Non-pigmented ciliary epithelial cell (primary cell): ENCODE data around the gene DHX58.

Experiments
- DNase-seq: peaks from one replicate; pipeline ENCODE4 v3.0.0-alpha.2; 2010; ENCODE audit warnings: low read depth

DHX58 gene

DNA sequence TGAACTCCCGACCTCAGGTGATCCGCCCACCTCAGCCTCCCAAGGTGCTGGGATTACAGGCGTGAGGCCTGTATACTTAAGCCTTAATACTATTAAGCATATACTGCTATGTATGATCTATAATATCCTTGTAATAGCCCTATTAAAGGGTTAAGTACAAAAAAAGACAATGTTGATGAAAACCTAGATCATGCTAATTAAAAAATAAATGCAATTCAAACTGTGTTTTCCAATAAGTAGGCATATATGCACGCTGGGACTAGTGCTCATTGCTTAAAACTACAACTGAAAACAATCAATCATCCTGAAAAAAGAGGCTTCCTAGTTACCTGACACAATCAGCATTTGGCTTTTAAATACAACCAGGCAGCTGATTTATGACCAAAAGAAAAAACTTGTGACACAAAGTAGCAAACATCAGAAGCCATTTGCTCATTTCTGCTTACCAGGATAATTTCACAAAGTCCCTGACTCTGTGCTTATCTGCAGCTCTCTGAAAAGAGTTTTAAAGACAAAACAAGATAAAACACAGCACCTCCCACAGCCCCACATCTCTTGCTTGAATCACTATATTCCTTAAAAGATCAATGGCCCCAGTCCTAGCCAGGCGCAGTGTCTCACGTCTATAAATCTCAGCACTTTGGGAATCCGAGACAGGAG is 25.3 kb downstream of the DHX58 start:
- no peak for DNase-seq

DNA sequence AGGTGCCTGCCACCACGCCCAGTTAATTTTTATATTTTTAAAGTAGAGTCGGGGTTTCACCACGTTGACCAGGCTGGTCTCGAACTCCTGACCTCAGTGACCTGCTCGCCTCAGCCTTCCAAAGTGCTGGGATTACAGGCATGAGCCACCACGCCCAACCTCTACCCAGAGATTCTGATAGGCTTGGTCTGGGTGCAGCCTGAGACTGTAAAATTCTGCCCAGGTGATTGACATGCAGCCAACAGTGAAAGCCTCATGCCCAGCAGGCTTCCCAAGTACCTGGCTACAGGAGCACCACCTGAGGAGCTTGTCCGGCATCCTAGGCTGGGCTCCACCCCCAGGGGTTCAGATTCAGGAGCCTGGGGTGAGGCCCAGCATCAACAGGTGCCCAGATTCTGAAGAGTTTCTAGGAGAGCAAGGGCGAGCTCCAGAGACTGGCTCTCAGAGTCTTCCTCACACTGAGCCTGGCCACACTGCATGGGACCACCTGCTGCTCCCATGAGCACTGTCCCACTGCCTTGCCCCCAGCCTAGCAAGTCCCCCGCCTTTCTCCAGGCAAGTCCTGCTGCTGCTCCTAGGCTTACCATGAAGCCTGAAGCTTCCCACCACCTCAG is 30.9 kb downstream of the DHX58 start:
- no peak for DNase-seq

DNA sequence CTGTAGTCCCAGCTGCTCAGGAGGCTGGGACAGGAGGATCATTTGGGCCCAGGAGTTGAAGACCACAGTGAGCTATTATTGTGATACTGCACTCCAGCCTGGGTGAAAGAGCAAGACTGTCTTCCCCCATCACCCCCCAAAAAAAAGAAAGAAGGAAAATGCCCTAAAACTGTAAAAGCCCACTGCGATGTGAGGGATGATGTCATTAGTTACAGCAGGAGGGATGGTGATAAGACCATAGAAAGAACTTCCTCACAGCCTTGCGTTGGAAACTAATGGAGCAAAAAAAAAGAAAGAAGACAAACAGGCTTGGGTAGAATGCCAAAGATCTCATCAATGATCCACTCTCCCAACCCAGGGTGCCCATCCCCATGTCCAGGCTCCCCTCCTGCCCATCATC is 33.0 kb downstream of the DHX58 start:
- DNase-seq, result no peak

DNA sequence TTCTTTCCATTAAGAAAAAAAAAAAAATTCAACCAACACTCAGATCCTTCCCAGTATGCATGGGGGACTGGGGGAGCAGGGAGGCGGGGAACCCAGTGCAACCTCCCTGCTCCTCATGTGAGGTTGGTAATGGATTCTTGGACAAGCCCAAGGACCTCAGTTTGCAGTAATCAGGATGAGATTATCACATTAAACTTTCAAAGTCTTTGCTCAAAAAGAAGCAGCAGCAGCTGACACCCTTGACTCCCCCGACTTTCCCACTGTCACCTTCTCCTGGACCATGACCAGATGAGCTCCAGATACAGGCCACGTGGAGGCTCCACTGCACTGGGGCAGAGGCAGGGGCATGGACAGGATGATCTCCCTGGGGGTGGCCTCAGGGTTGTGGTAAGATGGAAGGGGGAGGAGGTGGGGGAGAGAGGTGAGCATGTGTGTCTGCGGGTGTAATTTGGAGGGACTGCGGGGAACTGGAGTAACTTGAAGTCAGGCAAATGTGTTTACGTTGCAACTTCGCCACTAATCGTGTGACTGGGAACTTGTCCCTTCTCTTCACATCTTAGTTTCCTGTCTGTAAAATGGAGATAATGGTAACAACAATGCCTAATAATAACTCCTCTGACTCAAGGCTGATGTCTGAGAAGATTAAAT is 34.0 kb downstream of the DHX58 start:
- no peak for DNase-seq

DNA sequence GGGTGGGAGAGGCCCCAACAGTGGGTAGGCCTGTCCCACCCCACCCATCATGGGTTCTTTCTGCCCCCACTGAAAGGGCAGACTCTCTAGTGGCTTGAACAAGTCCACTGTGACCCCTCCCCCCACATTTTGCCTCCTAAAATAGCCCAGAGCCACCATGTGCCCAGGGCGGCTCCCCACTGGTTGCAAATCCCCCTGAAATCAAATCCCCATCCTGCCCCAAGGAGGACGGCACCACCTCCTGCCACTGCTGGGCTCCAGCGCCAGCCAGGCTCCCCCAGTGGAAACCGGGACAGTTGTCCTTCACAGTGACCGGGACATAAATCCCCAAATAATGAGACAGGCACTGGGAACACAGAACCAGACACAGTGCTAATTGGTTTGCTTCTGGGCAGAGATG is 34.8 kb downstream of the DHX58 start:
- DNase-seq, result no peak

DNA sequence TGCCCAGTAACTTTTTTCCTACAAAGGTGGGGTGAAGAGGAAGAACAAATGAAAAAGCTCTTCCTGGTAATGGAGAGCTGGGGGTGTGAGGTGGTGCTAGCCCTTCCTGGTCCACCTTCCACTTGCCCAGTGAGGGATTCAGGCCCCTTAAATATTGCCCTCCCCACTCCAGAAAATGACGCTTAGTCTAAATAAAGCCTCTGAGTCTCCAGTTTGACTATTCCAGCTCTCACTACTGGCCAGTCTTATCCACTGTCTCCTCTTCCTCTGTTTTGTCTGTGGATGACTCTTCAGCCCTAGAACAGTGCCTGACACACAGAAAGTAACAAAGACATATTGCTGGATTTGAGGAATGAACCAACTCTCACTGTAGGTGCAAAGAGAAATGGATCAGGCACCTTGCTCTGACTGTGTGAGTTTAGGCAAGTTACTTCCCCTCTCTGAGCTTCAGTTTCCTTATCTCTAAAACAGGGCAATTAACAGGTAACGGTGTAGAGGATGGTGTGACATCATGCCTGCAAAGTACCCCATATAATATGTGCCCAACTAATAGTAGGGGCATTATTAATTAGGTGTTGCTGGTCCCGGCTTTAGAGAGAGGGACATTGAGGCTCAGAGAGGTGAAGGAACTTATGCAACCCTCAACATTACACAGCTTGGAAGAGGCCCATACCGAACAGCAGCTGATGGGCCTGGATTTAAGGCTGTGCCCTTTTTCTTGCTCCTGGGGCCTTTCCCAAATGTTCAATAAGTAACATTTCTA is 35.5 kb downstream of the DHX58 start:
- no peak for DNase-seq

DNA sequence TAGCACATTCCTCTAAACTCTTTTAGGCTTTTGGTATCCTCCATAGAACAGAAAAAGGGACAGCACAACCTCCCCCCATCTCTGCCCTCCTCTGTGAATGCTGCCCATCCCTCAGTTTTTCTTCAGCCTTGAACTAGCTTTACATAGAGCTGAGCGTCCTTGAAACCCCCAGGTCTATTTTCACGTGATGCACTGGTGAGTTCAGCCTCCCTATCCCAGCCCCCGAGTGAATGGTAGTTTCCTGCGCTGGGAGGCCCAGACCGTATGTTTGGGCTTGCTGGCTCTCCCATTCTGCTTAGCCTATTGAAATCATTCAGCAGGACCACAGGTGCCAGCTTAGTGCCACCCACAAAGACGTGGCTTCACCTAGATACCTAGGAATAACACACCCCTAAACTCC is 36.7 kb downstream of the DHX58 start:
- no peak for DNase-seq

DNA sequence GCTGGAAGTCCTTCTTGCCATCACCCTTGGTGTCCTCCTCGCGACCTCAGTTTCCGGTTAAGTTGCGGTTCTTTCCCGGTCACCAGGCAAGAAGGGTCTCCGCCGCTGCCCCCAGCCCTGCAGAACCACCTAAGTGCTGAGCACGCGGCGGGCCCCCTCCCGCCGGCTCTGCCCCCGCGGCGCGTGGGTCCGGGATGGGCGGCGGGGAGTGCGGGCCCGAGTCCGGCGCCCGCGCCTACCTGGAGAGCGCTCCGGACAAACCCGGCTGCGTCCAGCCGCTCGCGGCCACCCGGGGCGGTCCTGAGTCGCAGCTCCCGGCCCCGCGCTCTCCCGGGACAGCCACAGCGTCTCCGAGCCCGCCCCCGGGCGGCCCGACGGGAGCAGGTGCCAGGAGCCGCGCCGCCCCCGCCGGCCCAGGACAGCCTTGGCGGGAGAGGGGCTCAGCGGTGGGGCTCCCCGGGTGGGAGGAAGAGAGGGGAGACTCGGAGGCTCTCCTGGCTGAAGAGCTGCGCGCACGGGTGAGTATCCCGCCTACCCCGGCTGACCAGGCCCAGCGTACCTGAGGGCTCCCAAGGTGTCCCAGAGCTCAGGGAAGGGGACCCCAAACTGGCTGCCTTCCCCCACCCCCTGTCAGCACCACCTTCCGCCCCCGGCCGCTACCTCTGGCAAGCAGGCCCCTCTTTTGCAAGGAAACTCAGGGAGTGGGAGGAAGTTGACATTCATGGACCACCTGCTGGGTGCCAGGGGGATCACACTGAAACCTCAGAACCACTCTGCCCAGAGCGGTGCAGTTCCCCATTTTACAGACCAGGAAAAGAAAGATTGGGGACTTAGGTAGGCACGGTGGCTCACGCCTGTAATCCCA is 40.0 kb downstream of the DHX58 start:
- DNase-seq, result no peak

DNA sequence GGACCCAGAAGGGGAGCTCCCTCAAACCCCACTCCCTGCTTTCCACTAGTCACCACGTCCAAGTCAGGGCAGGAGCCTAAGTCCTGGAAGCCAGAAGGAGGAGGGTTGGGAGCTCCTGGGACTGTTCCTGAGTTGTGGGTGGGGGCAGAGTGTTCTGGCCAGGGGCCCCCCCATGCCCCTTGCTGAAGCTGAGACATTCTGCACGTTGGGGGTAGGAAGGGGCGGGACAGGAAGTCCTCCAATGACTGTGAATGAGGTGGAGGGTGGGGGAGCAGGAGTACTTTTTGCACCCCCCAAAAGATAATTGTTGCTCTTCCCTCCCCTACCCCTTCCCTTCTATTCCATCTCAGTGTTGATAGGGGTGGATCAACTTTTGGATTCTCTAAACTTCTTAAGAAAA is 40.7 kb downstream of the DHX58 start:
- no peak for DNase-seq

DNA sequence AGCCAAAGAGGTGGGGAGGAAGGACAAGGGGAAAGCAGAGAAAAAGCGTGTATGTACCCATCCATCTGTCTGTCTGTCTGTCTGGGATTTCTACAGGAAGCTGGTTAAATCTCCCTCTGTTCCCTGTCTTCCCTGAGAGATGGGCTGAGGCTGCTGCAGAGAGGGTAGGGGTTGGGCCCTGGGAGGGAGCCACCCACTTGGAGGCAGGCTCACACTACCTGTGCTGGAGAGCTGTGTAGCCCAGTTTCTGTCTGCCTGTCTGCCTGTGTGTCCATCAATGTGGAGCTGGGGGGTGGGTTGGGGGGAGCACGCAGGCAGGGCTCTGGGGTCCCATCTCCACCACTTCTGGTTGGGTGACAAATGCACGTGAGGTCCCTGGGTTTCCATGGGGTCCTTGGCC is 43.5 kb downstream of the DHX58 start:
- no peak for DNase-seq

DNA sequence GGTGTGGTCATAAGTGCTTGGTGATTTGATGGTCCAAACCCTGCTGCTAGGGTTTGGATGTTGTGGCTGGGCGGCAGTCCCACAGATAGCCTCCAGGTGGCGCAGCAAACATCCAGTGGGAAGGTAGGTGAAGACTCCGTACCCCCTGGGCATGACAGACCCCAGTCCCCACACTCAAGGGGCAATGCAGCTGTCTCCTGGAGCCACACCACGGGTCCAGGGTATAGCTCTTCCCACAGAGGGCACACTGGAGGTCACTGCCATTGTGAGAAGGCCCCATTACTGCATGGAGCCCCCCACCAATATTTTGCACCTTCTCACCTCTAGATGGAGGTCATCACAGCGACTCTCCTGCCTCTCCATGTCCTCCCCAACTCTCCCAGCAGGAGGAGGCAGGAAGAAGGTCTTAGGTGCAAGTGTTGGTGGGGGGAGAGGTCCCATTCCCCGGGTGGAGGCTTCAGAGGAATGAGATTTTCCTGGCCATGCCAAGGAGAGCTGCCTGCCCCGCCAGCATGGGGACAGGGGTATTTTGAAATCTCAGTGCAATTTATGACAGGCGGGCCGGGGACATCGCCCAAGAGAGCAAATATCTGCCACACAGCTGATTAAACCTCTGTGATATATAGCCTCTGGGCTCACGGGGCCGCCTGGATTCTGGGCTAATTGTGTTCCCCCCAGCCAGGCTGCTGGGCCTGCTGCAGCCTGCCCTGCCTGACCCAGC is 45.0 kb downstream of the DHX58 start:
- no peak for DNase-seq

DNA sequence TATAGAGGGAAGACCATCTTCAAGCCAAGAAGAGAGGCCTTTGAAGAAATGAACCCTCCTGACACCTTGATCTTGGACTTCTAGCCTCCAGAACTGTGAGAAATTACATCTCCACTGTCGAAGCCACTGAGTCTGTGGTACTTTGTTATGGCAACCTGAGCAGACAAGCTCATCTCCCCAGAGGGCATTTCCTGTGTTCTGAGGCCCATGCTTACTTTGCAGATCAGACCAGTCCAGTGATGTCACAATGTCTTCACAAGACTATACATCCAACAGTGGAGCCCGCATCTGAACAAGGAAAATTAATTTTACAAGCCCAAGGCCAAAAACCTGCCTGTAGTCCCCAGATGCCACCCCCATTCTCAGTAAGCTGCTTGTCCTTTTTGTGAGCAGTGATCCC is 47.3 kb downstream of the DHX58 start:
- no peak for DNase-seq

DNA sequence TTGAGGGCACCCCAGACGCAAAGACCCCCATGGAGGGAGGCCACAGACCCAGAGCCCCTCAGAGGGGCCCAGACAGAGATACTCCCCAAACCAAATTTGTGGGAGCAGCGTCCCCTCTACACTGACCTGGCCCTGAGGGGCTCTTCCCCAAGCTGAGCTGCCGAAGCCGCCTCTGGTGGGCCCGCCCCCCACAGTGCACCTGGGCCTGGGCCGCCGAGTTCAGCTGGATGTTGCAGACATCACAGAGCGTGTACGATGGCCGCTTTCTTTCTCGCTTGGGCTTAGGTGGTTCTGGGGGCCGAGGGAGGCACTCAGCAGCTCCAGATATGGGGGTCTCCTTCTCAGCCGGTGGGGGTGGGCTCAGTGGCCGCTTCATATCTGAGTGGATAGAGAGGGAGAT is 49.8 kb downstream of the DHX58 start:
- DNase-seq, result no peak

DNA sequence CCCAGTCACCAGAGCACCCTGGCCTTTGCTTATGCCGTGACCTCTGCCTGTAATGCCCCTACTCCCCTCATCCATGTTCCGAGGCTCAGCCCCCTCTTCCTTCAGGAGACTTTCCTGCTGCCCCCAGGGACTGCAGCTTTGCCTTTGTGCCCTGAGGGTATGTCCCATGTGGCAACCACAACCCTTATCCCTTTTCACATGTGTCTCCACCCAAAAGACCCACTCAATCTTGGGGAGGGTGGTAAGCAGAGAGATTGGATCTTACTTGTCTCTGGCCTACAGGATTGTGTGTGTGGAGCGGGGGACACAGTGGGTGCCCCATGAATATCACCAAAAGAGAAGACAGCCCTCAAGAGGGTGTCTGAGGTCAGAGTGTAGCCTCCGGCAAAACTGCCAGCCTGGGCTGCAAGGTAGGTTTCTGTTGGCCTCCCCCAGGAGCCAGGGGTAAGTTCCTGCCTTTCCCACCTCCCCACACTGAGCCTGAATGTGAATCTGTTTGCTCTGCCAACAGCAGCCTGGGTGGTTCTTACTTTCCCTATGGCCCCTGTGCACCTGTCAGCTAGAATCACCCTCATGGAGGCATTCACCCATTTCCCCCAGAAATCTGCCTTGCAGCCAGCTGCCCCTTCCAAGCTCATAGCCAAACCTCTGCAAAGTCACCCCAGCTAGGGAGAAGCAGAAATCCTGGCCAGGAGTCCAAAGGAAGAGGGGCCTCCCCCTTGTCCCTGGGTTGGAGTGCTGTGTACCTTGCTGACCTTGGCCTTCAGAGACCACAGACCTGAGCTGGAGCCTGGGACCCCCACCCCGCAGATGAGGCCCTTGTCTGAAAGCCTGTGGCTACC is 50.6 kb downstream of the DHX58 start:
- DNase-seq, result no peak

DNA sequence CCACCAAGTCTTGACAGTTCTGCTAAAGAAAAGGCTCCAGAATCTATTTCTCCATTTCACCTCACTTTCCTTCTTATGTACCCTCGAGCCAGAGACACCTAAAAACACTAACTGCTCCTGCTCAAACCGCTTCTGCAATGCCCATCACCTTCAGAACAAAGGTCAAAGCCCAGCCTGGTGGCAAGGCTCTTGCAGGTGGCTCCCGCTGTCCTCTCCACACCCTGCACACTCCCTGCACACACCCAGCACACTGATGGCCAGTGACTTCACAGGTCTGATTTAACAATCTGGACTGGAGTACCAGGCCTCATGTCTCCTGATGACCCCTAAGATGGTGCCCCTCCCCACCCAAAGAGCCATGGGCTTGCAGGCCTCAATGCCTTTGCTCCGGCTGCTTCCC is 52.3 kb downstream of the DHX58 start:
- no peak for DNase-seq

DNA sequence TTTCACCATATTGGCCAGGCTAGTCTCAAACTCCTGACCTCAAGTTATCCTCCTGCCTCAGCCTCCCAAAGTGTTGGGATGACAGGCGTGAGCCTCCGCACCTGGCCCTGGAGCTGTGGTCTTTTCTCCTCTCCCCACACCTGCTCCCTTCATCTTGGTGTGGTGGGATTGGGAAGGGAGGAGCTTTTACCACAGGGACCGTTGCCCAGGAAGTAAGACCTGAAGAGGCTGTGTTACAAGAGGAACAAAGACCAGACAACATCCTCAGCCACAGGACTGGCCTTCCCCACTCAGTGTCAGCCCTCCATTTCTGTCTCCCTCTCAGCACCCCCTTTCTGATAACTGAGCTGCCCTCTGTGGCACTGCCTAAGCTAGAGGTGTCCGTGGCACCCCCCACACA is 52.7 kb downstream of the DHX58 start:
- DNase-seq, result no peak

DNA sequence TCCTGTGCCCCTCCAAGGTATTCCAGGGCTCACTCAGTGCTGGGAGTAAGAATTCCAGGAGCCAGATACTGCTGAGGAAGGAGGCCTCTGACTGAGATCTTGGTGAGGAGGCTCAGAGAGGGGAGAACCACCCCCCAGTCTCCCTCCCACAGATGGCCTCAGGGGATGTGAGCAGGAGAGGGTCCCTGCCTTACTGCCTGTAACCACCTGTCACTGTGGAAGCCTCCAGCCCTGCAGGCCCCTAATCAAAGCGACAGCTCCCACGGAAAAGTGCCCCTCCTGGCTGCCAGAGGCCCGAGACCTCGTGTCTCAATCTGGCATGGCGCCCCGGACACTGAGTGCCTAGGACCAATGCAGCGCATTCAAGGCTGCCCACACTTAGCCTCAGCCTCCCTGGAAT is 54.5 kb downstream of the DHX58 start:
- DNase-seq, result no peak

DNA sequence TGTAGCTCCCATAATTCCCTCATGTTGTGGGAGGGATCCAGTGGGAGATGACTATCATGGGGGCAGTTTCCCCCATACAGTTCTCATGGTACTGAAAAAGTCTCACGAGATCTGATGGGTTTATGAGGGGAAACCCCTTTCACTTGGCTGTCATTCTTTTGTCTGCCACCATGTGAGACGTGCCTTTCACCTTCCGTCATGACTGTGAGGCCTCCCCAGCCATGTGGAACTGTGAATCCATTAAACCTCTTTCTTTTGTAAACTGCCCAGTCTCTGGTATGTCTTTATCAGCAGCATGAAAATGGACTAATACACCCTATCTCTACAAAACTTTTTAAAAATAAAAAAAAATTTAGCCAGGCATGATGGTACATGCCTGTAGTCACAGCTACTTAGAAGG is 55.9 kb downstream of the DHX58 start:
- DNase-seq, result no peak

DNA sequence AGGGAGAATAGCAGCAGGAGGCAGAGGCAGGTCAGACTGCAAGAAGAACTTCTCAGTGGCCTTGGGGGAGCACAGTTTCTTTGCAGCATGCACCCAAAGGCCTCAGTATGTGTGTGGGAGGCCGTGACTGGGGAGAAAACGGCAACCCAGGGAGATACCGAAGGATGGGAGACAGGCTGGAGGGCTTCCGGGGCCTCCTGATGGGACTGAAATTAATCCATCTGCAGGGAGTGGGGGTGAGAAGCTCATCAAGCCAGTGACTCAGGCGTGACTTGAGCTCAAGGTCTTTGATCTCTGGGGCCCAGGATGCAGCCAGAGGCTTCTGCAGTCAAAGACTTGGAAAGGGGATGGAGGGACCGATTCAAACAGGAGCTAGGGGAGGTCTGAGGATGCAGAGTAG is 57.0 kb downstream of the DHX58 start:
- DNase-seq, result no peak

DNA sequence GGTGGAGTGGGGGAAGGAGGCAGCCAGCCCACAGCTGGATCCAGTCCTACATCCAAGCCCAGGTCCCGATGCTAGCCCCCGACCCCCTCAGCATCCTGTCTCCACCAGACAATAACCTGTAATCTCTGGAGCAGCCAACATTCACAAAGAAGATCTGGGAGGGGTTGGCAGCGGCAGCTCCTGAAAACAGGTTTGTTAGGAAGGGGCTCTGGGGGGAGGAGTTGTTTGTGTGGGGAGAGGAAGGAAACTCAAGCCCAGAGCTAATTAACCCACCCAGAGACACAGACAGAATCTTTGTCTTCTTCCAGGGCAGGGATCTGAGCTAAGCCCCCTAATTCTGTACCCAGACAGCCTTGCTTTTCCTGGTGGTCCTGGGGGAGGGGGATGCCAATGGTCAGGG is 57.5 kb downstream of the DHX58 start:
- no peak for DNase-seq
